Activated CD4-positive, CD25-positive, alpha-beta regulatory T cell treated with anti-CD3 and anti-CD28 coated beads, Interleukin-2, amount 50 U/mL, for 24 hours (primary cell): ENCODE data around the gene CCDC97.
A peak's percentile ranks its signal among the peaks of the same experiment; 100 is the strongest.

Source experiments
- ATAC-seq, 2 donors: fragments of 150-1000 bp; cut with Tn5 transposase; one replicate each; pipeline ENCODE4 v1.10.0; 2021; ENCODE audit warnings: mild to moderate bottlenecking in 1 of 2, moderate library complexity in 1 of 2

CCDC97 gene

DNA sequence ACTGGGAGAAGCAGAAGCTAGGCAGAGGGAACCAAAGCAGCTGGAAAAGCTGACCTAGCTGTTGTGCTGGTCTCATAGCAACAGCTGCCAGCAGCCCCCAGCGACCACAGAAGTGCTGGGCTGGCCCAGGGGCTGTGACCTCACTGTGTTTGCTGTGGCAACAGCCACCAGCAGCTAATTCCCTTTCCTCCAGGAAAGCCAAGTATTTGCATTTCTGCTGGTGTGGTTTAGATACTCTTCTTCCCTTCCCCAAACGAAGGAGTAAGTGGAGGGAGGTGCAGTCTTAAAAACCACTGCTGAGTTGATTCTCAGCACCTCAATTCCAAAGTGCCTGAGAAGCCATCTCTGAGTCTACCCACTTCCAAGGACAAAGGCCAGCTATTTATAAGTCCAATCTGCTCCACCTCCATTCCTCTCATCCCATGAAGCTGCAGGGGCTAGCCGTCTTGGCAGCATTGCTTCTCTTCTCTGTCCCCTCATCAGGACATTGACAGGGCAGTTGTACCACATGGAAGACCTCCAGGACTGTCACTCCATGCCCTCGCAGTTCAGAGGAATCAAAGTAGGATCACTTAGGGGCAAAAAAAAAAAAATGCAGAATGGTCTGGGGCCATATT lies 11.5 kb upstream of the CCDC97 start:
- peak; percentile 10 to 14 for ATAC-seq

DNA sequence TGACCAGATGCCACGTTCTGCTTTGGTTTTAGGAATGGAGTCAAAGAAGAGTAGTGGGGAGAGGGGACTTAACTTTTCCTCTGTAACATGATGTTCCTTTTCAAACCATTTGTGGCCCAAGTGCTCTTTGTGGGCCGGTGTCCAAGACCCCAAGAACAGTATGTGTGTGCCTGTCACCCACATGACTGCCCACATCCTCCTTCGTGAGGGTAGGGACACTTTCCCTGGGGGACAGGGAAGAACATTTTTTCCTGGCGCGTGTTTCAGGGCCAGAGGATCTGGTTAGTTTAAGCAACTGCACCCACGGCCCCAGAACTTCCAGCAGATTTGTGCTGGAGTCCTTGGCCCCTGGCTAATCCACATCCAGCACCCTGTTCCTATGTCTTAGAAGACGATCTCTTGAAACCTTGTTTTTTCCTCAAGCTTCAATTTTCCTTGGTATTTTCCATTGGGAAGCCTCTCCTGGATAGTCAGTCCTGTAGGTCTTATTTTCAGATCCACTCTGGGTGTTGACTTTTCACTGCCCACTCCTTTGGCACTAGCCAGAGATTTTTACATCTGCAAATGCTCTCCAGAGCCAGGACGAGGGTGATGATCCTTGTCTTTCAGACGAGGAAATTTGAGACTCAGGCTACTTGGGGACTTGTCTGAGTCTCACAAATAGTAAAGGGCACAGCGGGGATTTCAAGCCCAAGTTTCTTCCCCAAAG lies 10.8 kb upstream of the CCDC97 start:
- ATAC-seq, result no peak

DNA sequence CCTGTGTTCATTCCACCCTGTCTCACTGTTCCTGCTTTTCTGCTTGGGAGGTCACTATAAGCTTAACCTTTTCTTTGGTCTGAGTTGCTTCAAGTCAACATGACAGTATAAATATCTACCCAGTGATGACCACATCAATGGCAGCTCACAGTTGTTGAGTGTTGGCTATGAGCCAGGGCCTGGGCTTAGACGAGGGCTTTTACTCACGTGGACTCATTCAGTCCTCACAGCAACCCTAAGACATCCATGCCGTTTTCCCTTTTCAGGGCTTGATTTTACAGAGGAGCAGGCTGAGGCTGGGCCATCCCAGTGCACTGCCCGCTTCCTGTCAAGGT lies 10.2 kb upstream of the CCDC97 start:
- no peak for ATAC-seq

DNA sequence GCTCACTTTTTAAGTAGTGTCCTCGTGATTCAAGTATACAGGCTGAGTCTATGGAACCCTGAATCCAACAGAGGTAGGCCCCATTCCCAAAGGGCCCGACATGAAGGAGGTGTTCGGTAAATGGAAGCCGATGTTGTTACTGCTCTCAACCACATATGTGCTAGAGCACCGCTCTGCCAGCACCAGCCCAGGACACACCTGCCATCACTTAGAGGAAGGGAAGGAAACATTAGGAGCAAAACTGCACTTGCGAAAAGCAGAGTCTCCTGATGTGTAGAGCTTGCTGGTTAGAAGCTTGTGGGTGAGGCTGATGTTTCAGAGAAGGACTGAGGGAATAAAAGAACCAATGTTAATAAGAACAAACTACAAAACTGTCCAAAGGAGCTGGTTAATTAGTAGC lies 9.4 kb upstream of the CCDC97 start:
- ATAC-seq, result no peak

DNA sequence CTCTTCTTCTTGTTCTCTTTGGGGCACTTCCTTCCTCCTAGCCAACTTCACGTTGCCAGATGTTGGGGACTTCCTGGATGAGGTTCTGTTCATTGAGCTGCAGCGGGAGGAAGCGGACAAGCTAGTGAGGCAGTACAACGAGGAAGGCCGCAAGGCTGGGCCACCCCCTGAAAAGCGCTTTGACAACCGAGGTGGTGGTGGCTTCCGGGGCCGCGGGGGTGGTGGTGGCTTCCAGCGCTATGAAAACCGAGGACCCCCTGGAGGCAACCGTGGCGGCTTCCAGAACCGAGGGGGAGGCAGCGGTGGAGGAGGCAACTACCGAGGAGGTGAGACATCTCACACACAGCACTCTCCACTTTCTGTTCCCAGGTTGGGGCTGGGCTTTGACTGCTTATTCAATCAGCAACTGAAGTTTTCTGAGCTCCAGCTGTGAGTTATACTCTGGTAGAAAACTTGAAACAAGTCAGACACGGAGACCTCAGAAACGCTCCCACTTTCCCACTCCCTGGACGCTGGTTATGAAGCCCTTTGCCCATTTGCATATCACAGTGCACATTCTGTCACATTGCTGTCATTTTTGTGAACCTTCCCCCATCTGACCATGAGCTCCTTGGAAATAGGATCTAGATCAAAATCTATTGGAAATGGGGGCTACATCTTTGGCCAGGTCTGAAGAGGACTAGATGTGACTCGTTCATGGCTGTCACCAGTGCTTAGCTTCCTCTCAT lies 7.2 kb upstream of the CCDC97 start:
- peak; percentile 68 to 71 for ATAC-seq

DNA sequence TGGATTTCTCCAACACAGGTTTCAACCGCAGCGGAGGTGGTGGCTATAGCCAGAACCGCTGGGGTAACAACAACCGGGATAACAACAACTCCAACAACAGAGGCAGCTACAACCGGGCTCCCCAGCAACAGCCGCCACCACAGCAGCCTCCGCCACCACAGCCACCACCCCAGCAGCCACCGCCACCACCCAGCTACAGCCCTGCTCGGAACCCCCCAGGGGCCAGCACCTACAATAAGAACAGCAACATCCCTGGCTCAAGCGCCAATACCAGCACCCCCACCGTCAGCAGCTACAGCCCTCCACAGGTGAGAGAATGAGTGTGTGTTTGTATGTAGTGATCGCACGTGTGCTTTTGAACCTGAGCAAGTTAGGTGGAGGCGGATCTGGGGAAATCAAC lies 6.0 kb upstream of the CCDC97 start:
- ATAC-seq, result no peak

DNA sequence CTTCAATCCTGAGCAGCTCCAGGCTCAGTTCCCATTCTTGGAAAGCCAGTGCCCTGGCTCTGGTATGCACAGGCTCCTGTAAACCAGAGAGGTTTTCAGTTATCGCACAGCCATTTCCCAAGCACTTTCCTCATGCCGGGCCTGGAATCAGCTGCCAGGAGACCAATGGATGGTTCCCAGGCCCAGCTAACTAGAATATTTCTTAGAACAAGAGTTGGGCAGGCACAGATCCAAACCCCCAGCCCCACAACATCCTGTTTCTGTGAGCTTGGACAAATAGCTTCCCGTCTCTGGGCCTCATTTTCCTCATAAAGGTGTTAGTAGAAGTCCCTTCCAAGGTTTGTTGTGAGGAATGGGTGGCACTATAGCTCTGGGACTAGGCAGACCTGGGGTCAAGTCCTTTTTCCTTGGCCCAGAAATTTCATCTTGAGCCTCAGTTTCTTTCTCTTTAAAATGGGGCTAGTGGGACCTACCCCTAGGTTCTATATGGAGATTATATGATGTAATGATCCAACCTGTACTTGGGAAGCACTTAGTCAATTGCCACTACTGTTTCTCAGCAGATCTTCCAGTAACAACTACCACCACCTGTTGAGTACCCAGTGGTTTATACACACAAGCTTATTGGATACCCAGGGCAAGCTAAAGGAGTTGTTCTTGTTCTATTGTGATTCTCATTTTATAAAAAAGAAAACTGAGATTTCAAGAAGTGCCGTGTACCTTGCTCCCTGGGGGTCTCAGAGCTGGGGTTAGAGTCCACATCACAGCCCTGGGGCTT lies 5.1 kb upstream of the CCDC97 start:
- ATAC-seq, result no peak

DNA sequence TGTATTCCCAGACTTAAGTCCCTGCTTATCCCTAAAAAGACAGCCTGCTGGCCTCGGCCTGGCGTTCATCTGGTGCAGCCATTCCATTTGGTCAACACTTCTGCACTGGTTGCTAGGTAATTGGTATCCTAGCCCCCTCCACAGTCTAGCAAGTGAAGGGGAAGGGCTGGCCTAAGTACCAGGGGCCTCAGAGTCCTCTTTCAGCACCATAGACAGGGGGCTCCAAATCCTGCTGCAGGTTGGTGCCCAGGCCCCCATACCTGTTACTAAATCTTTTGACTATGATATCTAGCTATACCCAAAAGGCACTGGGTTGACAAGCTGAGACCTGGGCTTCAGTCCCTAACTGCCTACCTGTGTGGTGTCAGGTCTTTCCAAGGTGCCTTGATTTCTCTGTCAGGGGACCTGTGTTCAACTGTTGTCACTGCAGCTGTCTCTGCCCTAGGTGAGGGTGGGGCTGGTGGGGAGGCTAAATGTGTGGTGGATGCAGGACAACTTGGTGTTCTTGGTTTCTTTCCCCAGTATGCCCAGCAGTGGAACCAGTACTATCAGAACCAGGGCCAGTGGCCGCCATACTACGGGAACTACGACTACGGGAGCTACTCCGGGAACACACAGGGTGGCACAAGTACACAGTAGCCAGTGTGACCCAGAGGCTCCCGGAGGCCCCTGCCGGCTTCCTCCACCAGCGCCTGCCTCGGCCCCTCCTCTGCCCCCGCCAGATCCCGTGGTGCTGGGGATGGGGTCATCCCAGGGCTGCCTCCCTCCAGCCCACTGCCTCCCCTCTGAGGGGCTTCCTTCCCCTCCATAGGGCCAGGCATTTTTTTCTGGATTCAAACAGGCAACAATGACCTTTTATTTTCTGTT lies 3.8 kb upstream of the CCDC97 start:
- no peak for ATAC-seq

DNA sequence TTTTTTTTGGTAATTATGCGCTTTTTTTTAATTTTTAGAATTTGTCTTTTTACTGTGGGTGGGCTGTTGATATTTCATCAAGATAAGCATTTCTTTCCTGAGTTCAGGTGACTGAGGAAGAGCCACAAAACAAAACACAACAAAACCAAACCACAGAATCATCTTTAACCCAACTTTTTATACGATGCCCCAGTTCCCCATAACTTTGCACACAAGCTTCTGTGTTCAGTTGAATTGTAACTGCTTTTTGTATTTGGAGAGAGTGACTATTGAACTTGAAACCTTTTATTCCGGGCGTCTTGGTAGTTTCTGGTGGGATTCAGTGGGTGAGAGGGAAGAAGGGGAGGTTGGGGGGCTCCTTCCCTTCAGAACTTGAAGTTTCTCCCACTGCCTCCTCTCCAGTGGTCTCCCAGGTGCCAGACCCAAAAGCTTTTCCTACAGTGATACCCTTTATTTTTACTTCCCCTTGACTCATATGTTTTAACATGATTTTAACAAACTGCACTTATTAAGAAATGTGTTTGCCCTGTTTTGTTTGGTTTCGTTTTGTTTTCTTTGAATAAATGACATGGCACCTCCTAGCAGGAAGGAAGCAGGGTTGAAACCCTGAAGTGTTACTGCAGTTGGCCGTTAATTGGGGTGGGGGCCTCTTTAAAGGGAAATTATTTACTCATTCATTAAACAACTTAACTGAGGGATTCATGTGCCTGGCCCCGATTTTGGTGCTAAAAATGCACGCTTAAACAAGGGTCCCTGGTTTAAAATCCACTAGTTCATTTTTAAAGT lies 2.7 kb upstream of the CCDC97 start:
- ATAC-seq, result no peak

DNA sequence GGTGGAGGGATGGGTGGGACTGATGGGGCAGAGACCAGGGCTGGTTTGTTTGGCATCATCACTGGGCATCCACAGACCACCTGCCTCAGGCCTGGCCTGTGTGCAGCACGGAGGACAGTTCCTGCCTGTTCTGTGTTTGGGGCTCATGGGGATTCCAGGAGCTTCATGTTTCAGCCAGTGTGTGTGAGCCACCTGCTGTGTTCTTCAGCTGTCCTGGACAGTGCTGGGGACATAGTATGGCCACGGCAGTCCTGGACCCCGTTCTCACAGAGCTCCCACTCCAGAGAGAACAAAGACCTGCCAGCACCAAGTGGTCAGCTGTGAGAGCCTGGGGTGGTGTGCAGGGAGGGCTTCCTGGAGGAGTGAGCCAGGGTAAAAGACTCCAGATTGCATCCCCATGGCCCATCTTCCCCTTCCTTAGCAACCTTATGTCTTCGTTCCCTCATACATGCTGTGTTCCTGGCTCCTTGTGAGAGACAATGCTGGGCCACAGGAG lies 2.0 kb upstream of the CCDC97 start:
- peak; percentile 1 to 11 for ATAC-seq

DNA sequence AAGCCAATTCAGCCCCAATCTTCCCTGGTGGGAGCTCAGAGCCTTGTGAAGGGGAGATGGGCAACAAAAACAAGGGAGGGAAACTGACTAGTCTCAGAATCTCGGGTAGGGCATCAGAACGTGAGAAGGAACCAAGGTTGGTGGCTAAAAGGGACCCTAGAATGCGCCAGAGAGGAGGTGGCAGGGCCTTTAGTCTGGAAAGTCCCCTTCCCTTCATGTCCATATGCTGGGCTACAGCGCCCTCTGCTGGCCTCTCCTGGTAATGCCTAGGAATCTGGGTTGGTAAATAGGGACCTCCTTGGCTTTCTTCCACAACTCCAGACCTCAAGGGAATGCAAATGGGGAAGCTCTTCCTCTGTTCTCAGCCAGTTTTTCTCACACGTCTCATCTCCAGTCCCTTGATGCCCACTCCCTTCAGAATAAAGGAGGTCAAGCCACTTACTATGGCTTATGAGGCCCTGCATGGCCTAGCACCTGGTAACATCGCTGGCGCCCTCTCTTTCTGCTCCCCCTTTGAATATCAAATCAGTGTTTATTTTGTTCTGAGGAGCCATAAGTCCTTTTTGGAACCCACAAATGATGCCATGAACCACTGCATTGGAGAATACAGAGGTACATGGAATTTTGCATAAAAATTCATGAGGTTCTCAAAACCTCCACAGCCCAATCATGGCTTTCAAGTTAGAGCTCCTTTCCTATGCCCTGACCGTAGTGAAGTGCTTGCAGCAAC lies 1.4 kb upstream of the CCDC97 start:
- peak; percentile 56 to 58 for ATAC-seq

DNA sequence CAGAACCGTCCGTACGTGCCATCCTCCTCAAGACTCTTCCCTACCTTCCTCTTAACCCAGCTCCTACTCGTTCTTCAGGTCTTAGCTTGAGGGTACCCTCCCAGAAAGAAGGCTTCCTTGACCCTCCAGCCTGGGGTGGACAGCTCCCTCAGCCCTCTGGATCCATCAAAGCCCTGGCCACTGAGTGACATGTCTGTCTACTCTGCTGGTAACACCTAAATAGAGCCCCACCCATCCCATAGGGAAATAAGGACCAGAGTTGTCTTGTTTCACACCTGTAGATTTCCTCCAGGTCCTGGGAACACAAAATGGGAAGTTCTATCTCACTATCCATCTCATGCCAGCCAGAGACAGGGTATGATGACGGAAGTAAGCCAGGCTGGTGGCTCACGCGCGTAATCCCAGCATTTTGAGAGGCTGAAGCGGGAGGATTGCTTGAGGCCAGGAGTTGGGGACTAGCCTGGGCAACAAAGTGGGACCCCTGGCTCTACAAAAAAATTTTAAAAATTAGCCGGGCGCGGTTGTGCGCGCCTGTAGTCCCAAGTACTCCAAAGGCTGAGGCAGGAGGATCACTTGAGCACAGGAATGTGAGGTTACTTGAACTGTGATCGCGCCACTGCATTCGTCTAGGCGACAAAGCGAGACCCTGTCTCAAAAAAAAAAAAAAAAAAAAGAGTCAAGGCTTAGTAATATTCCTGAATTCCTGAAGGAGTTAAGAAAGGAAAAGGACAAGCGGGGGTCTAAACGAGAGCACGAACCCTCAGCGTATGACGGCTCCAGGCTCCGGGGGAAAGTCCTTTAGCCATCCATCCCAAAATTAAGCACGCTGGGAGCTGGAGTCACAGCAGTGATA lies 566 bp upstream of the CCDC97 start:
- ATAC-seq, result no peak

DNA sequence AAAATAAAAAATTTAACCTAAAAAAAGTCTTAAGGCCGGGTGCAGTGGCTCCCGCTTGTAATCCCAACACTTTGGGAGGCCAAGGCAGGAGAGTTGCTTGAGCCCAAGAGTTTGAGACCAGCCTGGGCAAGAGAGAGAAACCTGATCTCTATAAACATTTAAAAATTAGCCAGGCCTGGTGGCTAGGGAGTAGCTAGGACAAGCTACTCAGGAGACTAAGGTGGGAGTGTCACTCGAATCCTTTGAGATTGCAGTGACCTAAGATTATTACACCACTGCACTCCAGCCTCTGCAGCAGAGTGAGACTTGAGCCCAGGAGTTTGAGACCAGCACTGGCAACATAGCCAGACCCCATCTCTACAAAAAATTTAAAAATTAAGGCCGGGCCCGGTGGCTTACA lies 1.1 kb downstream of the CCDC97 start:
- no peak for ATAC-seq

DNA sequence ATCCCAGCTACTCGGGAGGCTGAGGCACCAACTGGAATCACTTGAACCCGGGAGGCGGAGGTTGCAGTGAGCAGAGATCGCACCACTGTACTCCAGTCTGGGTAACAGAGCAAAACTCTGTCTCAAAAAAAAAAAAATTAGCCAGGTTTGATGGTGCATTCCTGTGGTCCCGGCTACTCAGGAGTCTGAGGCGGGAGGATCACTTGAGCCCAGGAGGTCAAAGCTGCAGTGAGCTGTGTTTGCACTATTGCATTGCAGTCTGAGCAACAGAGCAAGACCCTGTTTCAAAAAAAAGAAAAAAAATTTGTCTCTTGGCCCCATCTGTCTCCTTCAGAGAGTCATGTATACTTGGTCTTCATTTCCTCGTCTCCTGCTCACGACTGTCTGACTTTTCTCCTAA lies 1.6 kb downstream of the CCDC97 start:
- ATAC-seq, result no peak

DNA sequence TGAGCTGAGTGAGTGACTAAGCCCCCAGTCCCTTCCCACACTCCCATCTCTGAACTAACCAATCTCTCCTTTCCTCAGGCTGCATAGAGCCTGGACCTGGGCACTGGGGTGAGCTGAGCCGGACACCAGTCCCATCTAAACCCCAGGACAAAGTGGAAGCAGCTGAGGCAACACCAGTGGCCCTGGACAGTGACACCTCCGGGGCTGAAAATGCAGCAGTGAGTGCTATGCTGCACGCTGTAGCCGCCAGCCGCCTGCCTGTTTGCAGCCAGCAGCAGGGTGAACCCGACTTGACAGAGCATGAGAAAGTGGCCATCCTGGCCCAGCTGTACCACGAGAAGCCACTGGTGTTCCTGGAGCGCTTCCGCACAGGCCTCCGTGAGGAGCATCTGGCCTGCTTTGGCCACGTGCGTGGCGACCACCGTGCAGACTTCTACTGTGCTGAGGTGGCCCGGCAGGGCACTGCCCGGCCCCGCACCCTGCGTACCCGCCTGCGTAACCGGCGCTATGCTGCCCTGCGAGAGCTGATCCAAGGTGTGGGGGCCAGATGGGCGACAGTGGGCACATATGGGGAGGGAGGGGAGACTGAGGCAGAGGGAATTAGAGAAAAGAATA lies 6.4 kb downstream of the CCDC97 start:
- ATAC-seq, result no peak

DNA sequence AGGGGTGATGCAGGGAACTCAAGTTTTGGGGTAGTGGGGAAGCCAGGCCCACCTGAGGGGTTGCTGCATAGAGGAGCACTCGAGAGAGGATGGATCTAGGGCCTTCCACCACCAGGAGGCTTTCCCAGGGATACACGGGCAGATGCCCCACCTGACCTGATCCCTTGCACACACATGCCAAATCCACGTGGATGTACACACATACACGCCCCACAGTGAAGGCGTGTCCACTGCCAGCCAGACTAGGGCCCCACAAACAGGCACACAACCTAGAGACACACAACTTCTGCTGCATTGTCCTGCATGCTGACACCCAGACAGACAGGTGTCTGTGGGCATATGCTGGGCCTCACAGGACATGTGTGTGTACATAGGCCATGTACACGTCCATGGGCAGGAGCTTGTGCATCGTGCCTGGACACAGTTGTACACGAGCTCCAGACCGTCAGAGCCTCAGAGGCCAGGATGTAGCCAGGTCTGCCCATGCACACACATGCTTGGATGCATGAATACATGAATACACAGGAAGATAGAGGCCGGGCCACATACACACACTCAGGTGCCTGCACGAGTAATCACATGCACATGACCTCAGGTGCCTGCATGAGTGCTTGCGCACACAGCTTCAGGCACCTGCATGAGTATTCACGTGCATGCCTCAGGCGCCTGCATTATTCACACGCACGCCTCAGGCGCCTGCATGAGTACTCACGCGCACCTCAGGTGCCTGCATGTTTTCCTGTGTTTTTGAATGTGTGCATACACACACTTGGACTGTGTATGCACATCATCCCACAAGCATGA lies 8.9 kb downstream of the CCDC97 start:
- ATAC-seq, result peak in 1 of 2 donors; percentile 16

DNA sequence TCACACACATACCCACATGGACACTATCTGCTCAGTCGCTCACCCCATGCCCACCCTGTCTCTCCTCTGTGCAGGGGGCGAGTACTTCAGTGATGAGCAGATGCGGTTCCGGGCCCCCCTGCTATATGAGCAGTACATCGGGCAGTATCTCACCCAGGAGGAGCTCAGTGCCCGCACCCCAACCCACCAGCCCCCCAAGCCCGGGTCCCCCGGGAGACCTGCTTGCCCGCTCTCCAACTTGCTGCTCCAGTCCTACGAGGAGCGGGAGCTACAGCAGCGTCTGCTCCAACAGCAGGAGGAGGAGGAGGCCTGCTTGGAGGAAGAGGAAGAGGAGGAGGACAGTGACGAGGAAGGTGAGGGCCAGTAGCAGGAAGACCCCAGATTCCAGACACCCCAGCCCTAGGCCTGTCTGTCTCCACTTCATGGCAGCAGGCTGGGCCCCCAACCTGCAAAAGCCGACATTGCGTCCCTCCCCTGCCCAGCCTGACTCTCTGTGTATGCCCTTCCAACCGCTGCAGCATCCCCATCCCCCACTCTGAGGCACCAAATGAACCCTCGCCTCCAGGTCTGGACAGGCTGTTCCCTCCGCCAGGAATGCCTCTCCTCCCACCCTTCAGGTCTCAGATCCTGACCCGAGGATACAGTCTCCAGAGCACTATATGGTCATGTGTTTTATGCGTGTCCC lies 9.7 kb downstream of the CCDC97 start:
- no peak for ATAC-seq

DNA sequence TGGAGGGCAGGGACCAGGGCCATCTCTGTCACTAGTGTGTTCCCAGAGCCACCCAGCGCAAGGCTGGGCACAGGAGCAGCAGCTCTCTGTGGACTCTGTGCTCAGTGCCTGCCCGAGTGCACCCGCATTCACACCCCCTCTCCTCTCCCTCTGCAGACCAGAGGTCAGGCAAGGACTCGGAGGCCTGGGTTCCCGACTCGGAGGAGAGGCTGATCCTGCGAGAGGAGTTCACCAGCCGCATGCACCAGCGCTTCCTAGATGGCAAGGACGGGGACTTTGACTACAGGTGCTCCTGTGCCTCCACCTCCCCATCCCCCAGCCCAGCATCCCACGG lies 10.2 kb downstream of the CCDC97 start:
- no peak for ATAC-seq
